ENCODE results near the gene NOL4L. TPM values are rescaled to one million over a fixed set of nuclear protein-coding genes. Genes with fewer than 3 reads are reported as not detected.

NOL4L gene
- total RNA-seq, 1 experiment from 2014 or later = 17.8 TPM

GRCh38 chr20:32541323-32542258 is 43.5 kb downstream of the NOL4L start:
- no peak for DNase-seq (ENCODE audit: low spot score)

- DNase-seq (ENCODE audit: low spot score) = no peak
Observed at GRCh38 chr20:32539817-32540675, 45.1 kb downstream of the NOL4L start.

- DNase-seq (ENCODE audit: low spot score) = no peak
Observed at GRCh38 chr20:32539026-32539816, 45.9 kb downstream of the NOL4L start.

- DNase-seq (ENCODE audit: low spot score) = peak; percentile 25
Observed at GRCh38 chr20:32538526-32538939, 46.6 kb downstream of the NOL4L start.

- DNase-seq (ENCODE audit: low spot score) = no peak
Observed at GRCh38 chr20:32537657-32538525, 47.2 kb downstream of the NOL4L start.

- no peak for DNase-seq (ENCODE audit: low spot score)
Observed at GRCh38 chr20:32536851-32537656, 48.1 kb downstream of the NOL4L start.

- DNase-seq (ENCODE audit: low spot score) = no peak
Observed at GRCh38 chr20:32535953-32536823, 48.9 kb downstream of the NOL4L start.

GRCh38 chr20:32535316-32535952 is 49.7 kb downstream of the NOL4L start:
- no peak for DNase-seq (ENCODE audit: low spot score)

- DNase-seq (ENCODE audit: low spot score) = no peak
Observed at GRCh38 chr20:32534661-32535240, 50.4 kb downstream of the NOL4L start.

GRCh38 chr20:32533732-32534131 is 51.4 kb downstream of the NOL4L start:
- DNase-seq (ENCODE audit: low spot score) = no peak

- DNase-seq (ENCODE audit: low spot score) = no peak
Observed at GRCh38 chr20:32532246-32532645, 52.9 kb downstream of the NOL4L start.

GRCh38 chr20:32528905-32529670 is 56.0 kb downstream of the NOL4L start:
- no peak for DNase-seq (ENCODE audit: low spot score)

GRCh38 chr20:32528171-32528891 is 56.8 kb downstream of the NOL4L start:
- DNase-seq (ENCODE audit: low spot score) = no peak

GRCh38 chr20:32527447-32528055 is 57.6 kb downstream of the NOL4L start:
- no peak for DNase-seq (ENCODE audit: low spot score)

- no peak for DNase-seq (ENCODE audit: low spot score)
Observed at GRCh38 chr20:32527052-32527446, 58.1 kb downstream of the NOL4L start.

- no peak for DNase-seq (ENCODE audit: low spot score)
Observed at GRCh38 chr20:32526541-32526940, 58.6 kb downstream of the NOL4L start.
